Adipocyte (in vitro differentiated cells): ENCODE data around the gene MAP7.
"Not testable (repeated sequence)": the region's sequence is repeated elsewhere in the genome, so short reads cannot be mapped to it uniquely, and the experiment has no call there.

Experiments
- DNase-seq: peaks from one replicate; pipeline ENCODE4 v3.0.0-alpha.2; 2015; ENCODE audit warnings: low read depth
- H3K27me3 ChIP-seq: replicated peaks from 2 replicates; pipeline ENCODE4 v1.7.0; 2013; ENCODE audit warnings: mild to moderate bottlenecking, low read length, moderate library complexity; ENCODE audit not compliant: control insufficient read depth, insufficient read depth
- H3K36me3 ChIP-seq: 2 replicates; pipeline ENCODE4 v1.7.0; 2013; ENCODE audit warnings: low read length, mild to moderate bottlenecking, moderate library complexity; ENCODE audit not compliant: control insufficient read depth, insufficient read depth, severe bottlenecking
- H3K4me1 ChIP-seq: 2 replicates; pipeline ENCODE4 v1.7.0; 2013; ENCODE audit warnings: mild to moderate bottlenecking, low read length, moderate library complexity; ENCODE audit not compliant: control insufficient read depth, insufficient read depth
- H3K4me3 ChIP-seq: 2 replicates; pipeline ENCODE4 v1.7.0; 2013; ENCODE audit warnings: mild to moderate bottlenecking, low read length, moderate library complexity
- H3K9ac ChIP-seq: 2 replicates; pipeline ENCODE4 v1.7.0; 2013; ENCODE audit warnings: mild to moderate bottlenecking, low read length, moderate library complexity
- H3K9me3 ChIP-seq: 2 replicates; pipeline ENCODE4 v1.7.0; 2013; ENCODE audit warnings: mild to moderate bottlenecking, low read length, moderate library complexity; ENCODE audit not compliant: control insufficient read depth

MAP7 gene

GRCh38 chr6:136486357-136486756 lies 63.9 kb downstream of the MAP7 start:
- peak; percentile 14 for DNase-seq
- no peaks in the 10 kb centered on the region for H3K9me3 ChIP-seq
- no peaks in the 10 kb centered on the region for H3K36me3 ChIP-seq
- no peak overlapping the region for H3K4me3 ChIP-seq
- no peaks in the 10 kb centered on the region for H3K27me3 ChIP-seq
- H3K9ac ChIP-seq = no peak overlapping the region
- H3K4me1 ChIP-seq = peaks cover 4% of the 10 kb centered on the region

DNA sequence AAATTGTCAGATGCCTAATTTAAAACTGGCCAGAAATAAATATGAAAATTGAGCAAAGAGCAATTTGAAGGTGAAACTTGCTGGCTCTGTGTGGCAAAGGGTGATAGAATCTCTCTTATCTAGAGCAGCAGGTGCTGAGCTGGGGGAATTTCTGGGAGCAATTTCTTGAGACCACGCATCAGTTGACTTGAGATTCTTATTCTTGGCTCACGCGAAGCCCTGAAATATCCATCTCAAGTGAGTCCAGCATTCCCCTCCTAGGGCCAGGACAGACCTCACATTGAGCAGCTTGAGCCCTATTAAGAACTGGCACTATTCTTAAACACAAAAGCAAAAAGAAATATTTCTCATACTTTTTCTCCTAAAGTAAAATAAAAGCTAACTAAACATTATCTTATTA lies 66.3 kb downstream of the MAP7 start:
- H3K36me3 ChIP-seq = no peaks in the 10 kb centered on the region
- H3K9me3 ChIP-seq = no peaks in the 10 kb centered on the region
- DNase-seq = no peak
- H3K27me3 ChIP-seq = no peaks in the 10 kb centered on the region
- no peak overlapping the region for H3K4me3 ChIP-seq
- no peak overlapping the region for H3K9ac ChIP-seq
- peaks cover 4% of the 10 kb centered on the region for H3K4me1 ChIP-seq

- H3K9ac ChIP-seq, H3K27me3 ChIP-seq, DNase-seq, H3K9me3 ChIP-seq, H3K4me1 ChIP-seq, H3K36me3 ChIP-seq, H3K4me3 ChIP-seq: not testable (repeated sequence)
Observed at GRCh38 chr6:136483005-136483404, 67.2 kb downstream of the MAP7 start.

- H3K9ac ChIP-seq = no peak overlapping the region
- no peak overlapping the region for H3K4me3 ChIP-seq
- H3K9me3 ChIP-seq = no peaks in the 10 kb centered on the region
- H3K27me3 ChIP-seq = no peaks in the 10 kb centered on the region
- peaks cover 5% of the 10 kb centered on the region for H3K4me1 ChIP-seq
- peak; percentile 15 for DNase-seq
- H3K36me3 ChIP-seq = no peaks in the 10 kb centered on the region
Observed at GRCh38 chr6:136477548-136477947, 72.7 kb downstream of the MAP7 start.

GRCh38 chr6:136475686-136476085 lies 74.5 kb downstream of the MAP7 start:
- Histone ChIP-seq H3K27me3 (no peaks in the 10 kb centered on the region), H3K9ac (no peak overlapping the region), H3K4me3 (no peak overlapping the region), H3K36me3 (no peaks in the 10 kb centered on the region), H3K4me1 (peaks cover 9% of the 10 kb centered on the region), H3K9me3 (no peaks in the 10 kb centered on the region)
- no peak for DNase-seq

GRCh38 chr6:136474241-136474640 lies 76.0 kb downstream of the MAP7 start:
- H3K9me3 ChIP-seq = no peaks in the 10 kb centered on the region

GRCh38 chr6:136471922-136472321 lies 78.3 kb downstream of the MAP7 start:
- Histone ChIP-seq H3K9ac (no peak overlapping the region), H3K4me1 (peaks cover 13% of the 10 kb centered on the region), H3K4me3 (no peak overlapping the region), H3K27me3 (no peaks in the 10 kb centered on the region), H3K9me3 (no peaks in the 10 kb centered on the region), H3K36me3 (no peaks in the 10 kb centered on the region)
- DNase-seq = no peak

More at GRCh38 chr6:136474241-136474640, 76.0 kb downstream of the MAP7 start:
- no peak overlapping the region for H3K9ac ChIP-seq
- no peaks in the 10 kb centered on the region for H3K27me3 ChIP-seq
- H3K36me3 ChIP-seq = no peaks in the 10 kb centered on the region
- peaks cover 13% of the 10 kb centered on the region for H3K4me1 ChIP-seq
- no peak for DNase-seq
- H3K4me3 ChIP-seq = no peak overlapping the region

- Histone ChIP-seq H3K36me3 (no peaks in the 10 kb centered on the region), H3K9ac (no peak overlapping the region), H3K4me1 (peaks cover 13% of the 10 kb centered on the region), H3K4me3 (no peak overlapping the region), H3K27me3 (no peaks in the 10 kb centered on the region), H3K9me3 (no peaks in the 10 kb centered on the region)
- DNase-seq = peak; percentile 12
Observed at GRCh38 chr6:136471372-136471771, 78.8 kb downstream of the MAP7 start.

DNA sequence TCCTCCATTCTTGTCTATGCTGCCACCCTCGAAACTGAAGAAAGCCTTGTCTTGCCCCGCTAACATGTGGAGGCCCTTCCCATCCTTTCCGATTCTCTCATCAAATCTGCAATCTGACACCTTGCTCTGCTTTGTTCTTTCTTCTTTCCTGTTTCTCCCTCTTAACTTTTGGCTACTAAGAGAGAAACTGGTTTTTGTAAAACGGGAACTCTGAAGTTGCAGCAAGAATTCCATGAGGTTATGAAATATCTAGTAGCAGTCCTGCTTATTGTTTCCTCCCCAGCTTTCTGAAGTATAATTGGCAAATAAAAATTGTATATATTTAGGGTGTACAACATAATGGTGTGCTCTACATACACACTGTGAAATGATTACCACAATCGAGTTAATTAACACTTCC lies 80.2 kb downstream of the MAP7 start:
- no peaks in the 10 kb centered on the region for H3K36me3 ChIP-seq
- no peaks in the 10 kb centered on the region for H3K27me3 ChIP-seq
- DNase-seq = no peak
- H3K4me3 ChIP-seq = no peak overlapping the region
- H3K4me1 ChIP-seq = peaks cover 13% of the 10 kb centered on the region
- H3K9me3 ChIP-seq = no peaks in the 10 kb centered on the region
- no peak overlapping the region for H3K9ac ChIP-seq

DNA sequence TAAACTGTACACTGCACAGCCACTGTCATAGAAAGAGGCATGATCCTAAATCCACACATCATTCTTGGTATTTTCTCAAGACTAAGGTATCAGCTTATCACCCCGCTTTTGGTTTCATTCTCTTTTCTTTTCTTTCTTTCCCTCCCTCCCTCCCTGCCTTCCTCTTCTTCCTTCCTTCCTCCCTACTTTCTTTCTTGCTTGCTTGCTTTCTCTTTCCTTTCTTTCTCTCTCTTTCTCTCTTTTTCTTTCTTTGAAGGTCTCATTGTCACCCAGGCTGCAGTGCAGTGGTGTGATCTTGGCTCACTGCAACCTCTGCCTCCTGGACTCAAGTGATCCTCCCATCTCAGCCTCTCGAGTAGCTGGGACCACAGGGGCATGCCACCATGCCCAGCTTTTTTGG lies 81.1 kb downstream of the MAP7 start:
- H3K9ac ChIP-seq = no peak overlapping the region
- no peaks in the 10 kb centered on the region for H3K36me3 ChIP-seq
- H3K4me3 ChIP-seq = no peak overlapping the region
- H3K27me3 ChIP-seq = no peaks in the 10 kb centered on the region
- no peaks in the 10 kb centered on the region for H3K9me3 ChIP-seq
- peaks cover 13% of the 10 kb centered on the region for H3K4me1 ChIP-seq
- no peak for DNase-seq

GRCh38 chr6:136468711-136469110 lies 81.5 kb downstream of the MAP7 start:
- Histone ChIP-seq H3K9me3 (no peaks in the 10 kb centered on the region), H3K4me3 (no peak overlapping the region), H3K9ac (no peak overlapping the region), H3K4me1 (peaks cover 13% of the 10 kb centered on the region), H3K36me3 (no peaks in the 10 kb centered on the region), H3K27me3 (no peaks in the 10 kb centered on the region)
- DNase-seq = no peak

DNA sequence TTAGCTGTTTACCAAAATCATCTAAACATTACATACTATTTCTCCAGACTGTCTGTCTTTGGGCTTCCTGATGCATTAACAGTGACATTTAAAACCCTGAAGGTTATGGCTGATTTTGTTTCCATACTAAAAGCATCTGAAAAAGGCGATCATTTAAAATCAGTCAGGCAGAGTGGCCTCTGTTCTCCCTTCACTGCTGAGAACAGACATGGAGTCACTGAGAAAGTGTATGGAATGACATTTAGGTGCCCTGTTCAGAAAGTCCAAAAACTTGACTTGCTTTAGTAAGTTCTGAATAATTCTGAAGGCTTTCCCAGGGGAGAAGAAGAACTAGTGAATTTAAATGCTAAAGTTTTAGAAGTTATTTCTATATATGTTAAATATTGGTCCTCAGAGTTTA lies 83.0 kb downstream of the MAP7 start:
- DNase-seq = no peak
- H3K27me3 ChIP-seq = no peaks in the 10 kb centered on the region
- H3K4me1 ChIP-seq = peaks cover 7% of the 10 kb centered on the region
- H3K4me3 ChIP-seq = no peak overlapping the region
- no peaks in the 10 kb centered on the region for H3K36me3 ChIP-seq
- H3K9ac ChIP-seq = no peak overlapping the region
- H3K9me3 ChIP-seq = no peaks in the 10 kb centered on the region
